A673 (cell line): ENCODE data around the gene NAGK.

Source experiments
- CTCF ChIP-seq: fragments of 300-800, 200-600 bp; sonication (generic); conservative IDR thresholded peaks from 2 replicates; pipeline ENCODE4 v1.5.1; 2017; ENCODE audit warnings: low read depth, mild to moderate bottlenecking, antibody characterized with exemption, low read length, moderate library complexity, mixed read lengths
- EZH2 ChIP-seq: fragments of 200-600 bp; sonication (generic); IDR thresholded peaks from 2 replicates; pipeline ENCODE4 v1.6.1; 2017; ENCODE audit warnings: borderline replicate concordance, low read depth, mild to moderate bottlenecking, mixed read lengths, antibody characterized with exemption, low read length; ENCODE audit not compliant: poor library complexity, severe bottlenecking

DNA sequence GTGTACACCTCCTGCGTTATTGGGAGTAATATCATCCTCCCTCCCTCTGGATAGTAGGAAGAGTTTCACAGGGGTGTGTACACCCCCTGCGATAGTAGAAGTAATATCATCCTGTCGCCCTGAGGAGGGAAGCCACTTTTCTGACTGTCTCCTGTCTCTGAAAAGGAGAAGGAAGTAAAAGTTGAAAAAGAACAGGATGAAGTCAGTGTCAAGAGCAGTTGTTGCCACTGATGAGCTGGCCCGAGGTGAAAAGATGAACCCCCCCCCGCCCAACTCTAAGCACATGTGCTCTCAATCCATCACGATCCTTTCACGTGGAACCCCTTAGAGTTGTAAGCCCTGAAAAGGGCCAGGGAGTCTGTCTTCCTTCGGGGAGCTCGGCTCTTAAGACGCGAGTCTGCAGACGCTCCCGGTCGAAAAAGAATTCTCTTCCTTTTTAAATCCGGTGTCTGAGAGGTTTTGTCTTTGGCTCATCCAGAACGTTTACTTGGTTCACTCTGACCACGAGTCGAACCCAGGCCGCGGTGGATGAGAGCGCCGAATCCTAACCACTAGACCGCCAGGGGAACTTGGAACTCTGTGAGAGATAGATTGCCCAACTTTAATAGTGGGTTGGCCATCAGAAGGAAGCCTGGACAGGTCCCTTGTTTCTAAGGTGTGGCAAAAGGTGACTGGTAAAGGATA, 22.4 kb upstream of the NAGK start:
- no peak for TF ChIP-seq EZH2
- no peak for TF ChIP-seq CTCF
